Measurements from ENCODE around the gene EMILIN2. TPM values are rescaled to one million over a fixed set of nuclear protein-coding genes. Genes with fewer than 3 reads are reported as not detected.

The EMILIN2 gene
- total and polyA plus RNA-seq, 8 donors, result 0.43 to 11.0 (median 3.4) TPM

DNA sequence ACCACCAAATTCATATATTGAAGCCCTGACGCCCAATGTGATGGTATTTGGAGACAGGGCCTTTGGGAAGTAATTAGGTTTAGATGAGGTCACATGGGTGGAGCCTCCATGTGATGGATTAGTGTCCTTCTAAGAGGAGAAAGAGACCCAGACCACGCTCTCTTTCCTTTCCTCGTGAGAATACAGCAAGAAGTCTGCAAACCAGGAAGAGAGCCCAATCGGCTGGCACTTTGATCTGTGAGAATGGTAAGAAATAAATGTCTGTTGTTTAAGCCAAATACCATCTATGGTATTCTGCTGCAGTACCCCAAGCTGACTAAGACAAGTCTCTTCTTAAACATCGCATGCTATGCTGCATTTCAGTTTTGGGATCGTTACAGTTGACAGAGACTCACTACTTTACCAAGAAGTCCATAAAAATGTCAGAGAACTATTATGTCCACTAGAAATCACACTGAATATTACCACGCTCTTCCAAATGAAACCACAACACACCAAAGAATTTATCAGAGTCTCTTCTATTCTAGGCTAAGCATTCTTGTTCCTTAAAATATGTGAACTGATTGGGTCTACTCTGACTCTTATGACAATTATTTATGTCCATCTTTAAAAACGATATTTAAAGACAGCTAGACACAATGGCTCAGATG, 117.7 kb downstream of the EMILIN2 start:
- Histone ChIP-seq H3K27me3 (no peaks in the 10 kb centered on the region), H3K27ac (no peak overlapping the region), H3K9me3 (no peaks in the 10 kb centered on the region), H3K4me1 (peaks cover 0 to 9% (median under 1%) of the 10 kb centered on the region in 3 donors), H3K4me3 (no peak overlapping the region), H3K36me3 (no peaks in the 10 kb centered on the region)
- ATAC-seq, result no peak
- no peak for DNase-seq
- FAIRE-seq, result no peak
- WGBS, 2 donors, result 95 to 96% methylated on average over 8 of the region's 8 CpGs
- intact Hi-C loops (cut with DNase I), result no loop called here
- TF ChIP-seq, protein P1, sequence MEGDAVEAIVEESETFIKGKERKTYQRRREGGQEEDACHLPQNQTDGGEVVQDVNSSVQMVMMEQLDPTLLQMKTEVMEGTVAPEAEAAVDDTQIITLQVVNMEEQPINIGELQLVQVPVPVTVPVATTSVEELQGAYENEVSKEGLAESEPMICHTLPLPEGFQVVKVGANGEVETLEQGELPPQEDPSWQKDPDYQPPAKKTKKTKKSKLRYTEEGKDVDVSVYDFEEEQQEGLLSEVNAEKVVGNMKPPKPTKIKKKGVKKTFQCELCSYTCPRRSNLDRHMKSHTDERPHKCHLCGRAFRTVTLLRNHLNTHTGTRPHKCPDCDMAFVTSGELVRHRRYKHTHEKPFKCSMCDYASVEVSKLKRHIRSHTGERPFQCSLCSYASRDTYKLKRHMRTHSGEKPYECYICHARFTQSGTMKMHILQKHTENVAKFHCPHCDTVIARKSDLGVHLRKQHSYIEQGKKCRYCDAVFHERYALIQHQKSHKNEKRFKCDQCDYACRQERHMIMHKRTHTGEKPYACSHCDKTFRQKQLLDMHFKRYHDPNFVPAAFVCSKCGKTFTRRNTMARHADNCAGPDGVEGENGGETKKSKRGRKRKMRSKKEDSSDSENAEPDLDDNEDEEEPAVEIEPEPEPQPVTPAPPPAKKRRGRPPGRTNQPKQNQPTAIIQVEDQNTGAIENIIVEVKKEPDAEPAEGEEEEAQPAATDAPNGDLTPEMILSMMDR (IDR thresholded peaks at IDR 0.05), result no peak

Other genes with a start within 250 kb of the EMILIN2 start
- 10 to 100 TPM; 22.9 to 32.7 (median 26.6) TPM for gene SMCHD1, start 191.3 kb upstream of the EMILIN2 start, total RNA-seq
- 10 to 100 TPM in 1 of 2 donors, 1 to 10 TPM in 1; 6.6 to 10.6 TPM for gene SMCHD1, start 191.3 kb upstream of the EMILIN2 start, polyA plus RNA-seq
- 10 to 100 TPM in 5 of 6 donors, 1 to 10 TPM in 1; 9.9 to 23.0 (median 13.7) TPM for gene LPIN2, start 166.1 kb downstream of the EMILIN2 start, total RNA-seq
- 1 to 10 TPM; 5.1 to 8.2 TPM for gene LPIN2, start 166.1 kb downstream of the EMILIN2 start, polyA plus RNA-seq

Data from pancreas (tissue), 10 donors.